Upper lobe of left lung (tissue), 6 donors: ENCODE data around the gene XXYLT1. TPM values are rescaled to one million over a fixed set of nuclear protein-coding genes. Genes with fewer than 3 reads are reported as not detected.
"Not testable (repeated sequence)": the region's sequence is repeated elsewhere in the genome, so short reads cannot be mapped to it uniquely, and the experiment has no call there.

Experiments used
- ATAC-seq, 2 donors: fragments of 200-7000 bp; cut with Tn5 transposase; one replicate each; pipeline ENCODE4 v1.9.1; 2022; ENCODE audit warnings: mild to moderate bottlenecking in 2 of 2, moderate library complexity in 2 of 2; ENCODE audit not compliant: low FRiP score in 2 of 2
- DNase-seq, 2 donors: peaks; one replicate each; pipeline ENCODE4 v3.0.0-alpha.2; 2019 to 2020
- H3K27ac ChIP-seq, 4 donors: fragments of 200-600 bp; sonication (generic); one replicate each; pipeline ENCODE4 v1.5.1; 2016 to 2019
- H3K27me3 ChIP-seq, 4 donors: fragments of 200-600 bp; sonication (generic); one replicate each; pipeline ENCODE4 v1.5.1; 2017 to 2019
- H3K36me3 ChIP-seq, 4 donors: fragments of 200-600 bp; sonication (generic); one replicate each; pipeline ENCODE4 v1.5.1; 2016 to 2019
- H3K4me1 ChIP-seq, 4 donors: fragments of 200-600 bp; sonication (generic); one replicate each; pipeline ENCODE4 v1.5.1; 2018 to 2019
- H3K4me3 ChIP-seq, 4 donors: fragments of 200-600 bp; sonication (generic); one replicate each; pipeline ENCODE4 v1.5.1; 2017 to 2019; ENCODE audit warnings: mild to moderate bottlenecking in 2 of 4, moderate library complexity in 1 of 4
- H3K9me3 ChIP-seq, 4 donors: fragments of 200-600 bp; sonication (generic); one replicate each; pipeline ENCODE4 v1.5.1; 2018 to 2019
- EP300 ChIP-seq, 4 donors: sonication (generic); formaldehyde crosslinking; IDR thresholded peaks; one replicate each; pipeline ENCODE4 v1.5.1; 2017; ENCODE audit warnings: antibody characterized with exemption in 4 of 4, control low read depth in 2 of 4
- POLR2A ChIP-seq, 4 donors: fragments of 450-650 bp; IDR thresholded peaks; one replicate each; pipeline ENCODE4 v1.5.1; 2016 to 2017; ENCODE audit warnings: antibody characterized with exemption in 4 of 4, mild to moderate bottlenecking in 2 of 4
- POLR2AphosphoS5 ChIP-seq, 2 donors: sonication (generic); formaldehyde crosslinking; IDR thresholded peaks; one replicate each; pipeline ENCODE4 v1.5.1; 2017; ENCODE audit warnings: antibody characterized with exemption in 2 of 2
- WGBS, 2 donors: methylation state at CpG; one replicate each; pipeline ENCODE4 v1.1.5; 2017 to 2018; 5-methylcytosine and 5-hydroxymethylcytosine counted together
- total RNA-seq, 6 donors: library from RNA; depleted of rRNA in 4 of 6; stranded (reverse); fragments of >200 nt in 4 of 6; gene quantifications; one replicate each; pipeline versions ENCODE4 v1.1.0 to v1.2.1, GENCODE V29; 2016 to 2021
- TF ChIP-seq, protein P1 (sequence below), 6 experiments: fragments of 450-650 bp in 4 of 6; fragments of 200-600 bp in 2 of 6; sonication (generic) in 2 of 6; IDR thresholded peaks; one replicate each; pipeline ENCODE4 v1.5.1; 2016 to 2019; ENCODE audit warnings: antibody characterized with exemption in 6 of 6
- donor health status: DM: no; HTN: no; CAD: no; lungs with moderate emphysema.
- donor health status: DM: no; HTN: yes; CAD: no; lungs with severe emphysema.

Gene XXYLT1
- total RNA-seq, 6 donors from 2014 or later: 6.3 to 9.6 (median 8.6) TPM

- DNase-seq (peak in 1 of 2 donors; percentile 8), ATAC-seq (no peak)
- Histone ChIP-seq H3K36me3 (no peaks in the 10 kb centered on the region), H3K27ac (no peak overlapping the region), H3K4me3 (no peak overlapping the region), H3K27me3 (no peaks in the 10 kb centered on the region), H3K4me1 (peaks cover 14 to 30% (median 21%) of the 10 kb centered on the region in 4 donors), H3K9me3 (no peaks in the 10 kb centered on the region)
- no peak for TF ChIP-seq POLR2AphosphoS5 (IDR thresholded peaks at IDR 0.05)
- TF ChIP-seq POLR2A (IDR thresholded peaks at IDR 0.05): no peak
- TF ChIP-seq, protein P1, sequence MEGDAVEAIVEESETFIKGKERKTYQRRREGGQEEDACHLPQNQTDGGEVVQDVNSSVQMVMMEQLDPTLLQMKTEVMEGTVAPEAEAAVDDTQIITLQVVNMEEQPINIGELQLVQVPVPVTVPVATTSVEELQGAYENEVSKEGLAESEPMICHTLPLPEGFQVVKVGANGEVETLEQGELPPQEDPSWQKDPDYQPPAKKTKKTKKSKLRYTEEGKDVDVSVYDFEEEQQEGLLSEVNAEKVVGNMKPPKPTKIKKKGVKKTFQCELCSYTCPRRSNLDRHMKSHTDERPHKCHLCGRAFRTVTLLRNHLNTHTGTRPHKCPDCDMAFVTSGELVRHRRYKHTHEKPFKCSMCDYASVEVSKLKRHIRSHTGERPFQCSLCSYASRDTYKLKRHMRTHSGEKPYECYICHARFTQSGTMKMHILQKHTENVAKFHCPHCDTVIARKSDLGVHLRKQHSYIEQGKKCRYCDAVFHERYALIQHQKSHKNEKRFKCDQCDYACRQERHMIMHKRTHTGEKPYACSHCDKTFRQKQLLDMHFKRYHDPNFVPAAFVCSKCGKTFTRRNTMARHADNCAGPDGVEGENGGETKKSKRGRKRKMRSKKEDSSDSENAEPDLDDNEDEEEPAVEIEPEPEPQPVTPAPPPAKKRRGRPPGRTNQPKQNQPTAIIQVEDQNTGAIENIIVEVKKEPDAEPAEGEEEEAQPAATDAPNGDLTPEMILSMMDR (IDR thresholded peaks at IDR 0.05): no peak
- no peak for TF ChIP-seq EP300 (IDR thresholded peaks at IDR 0.05)
- WGBS, 2 donors: 89% methylated on average over 8 of the region's 8 CpGs
These were observed 51.4 kb downstream of the XXYLT1 start for GRCh38 chr3:195219351-195220230.

- ATAC-seq: not testable (repeated sequence)
These were observed 52.6 kb downstream of the XXYLT1 start for GRCh38 chr3:195218331-195218730.

DNA sequence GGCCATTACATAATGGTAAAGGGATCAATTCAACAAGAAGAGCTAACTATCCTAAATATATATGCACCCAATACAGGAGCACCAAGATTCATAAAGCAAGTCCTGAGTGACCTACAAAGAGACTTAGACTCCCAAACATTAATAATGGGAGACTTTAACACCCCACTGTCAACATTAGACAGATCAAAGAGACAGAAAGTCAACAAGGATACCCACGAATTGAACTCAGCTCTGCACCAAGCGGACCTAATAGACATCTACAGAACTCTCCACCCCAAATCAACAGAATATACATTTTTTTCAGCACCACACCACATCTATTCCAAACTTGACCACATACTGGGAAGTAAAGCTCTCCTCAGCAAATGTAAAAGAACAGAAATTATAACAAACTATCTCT is 55.4 kb downstream of the XXYLT1 start:
- H3K4me1 ChIP-seq, H3K27ac ChIP-seq, H3K9me3 ChIP-seq, H3K36me3 ChIP-seq, H3K27me3 ChIP-seq, ATAC-seq, H3K4me3 ChIP-seq, DNase-seq: not testable (repeated sequence)
- 83 to 95% methylated on average over 2 of the region's 2 CpGs for WGBS, 2 donors

More at GRCh38 chr3:195218331-195218730, 52.6 kb downstream of the XXYLT1 start:
- H3K4me3 ChIP-seq, H3K27ac ChIP-seq, H3K9me3 ChIP-seq, DNase-seq, H3K27me3 ChIP-seq, H3K36me3 ChIP-seq: not testable (repeated sequence)
- H3K4me1 ChIP-seq: peaks cover 5 to 20% (median 14%) of the 10 kb centered on the region in 4 donors
- WGBS, 2 donors: 80 to 91% methylated on average over 5 of the region's 5 CpGs

DNA sequence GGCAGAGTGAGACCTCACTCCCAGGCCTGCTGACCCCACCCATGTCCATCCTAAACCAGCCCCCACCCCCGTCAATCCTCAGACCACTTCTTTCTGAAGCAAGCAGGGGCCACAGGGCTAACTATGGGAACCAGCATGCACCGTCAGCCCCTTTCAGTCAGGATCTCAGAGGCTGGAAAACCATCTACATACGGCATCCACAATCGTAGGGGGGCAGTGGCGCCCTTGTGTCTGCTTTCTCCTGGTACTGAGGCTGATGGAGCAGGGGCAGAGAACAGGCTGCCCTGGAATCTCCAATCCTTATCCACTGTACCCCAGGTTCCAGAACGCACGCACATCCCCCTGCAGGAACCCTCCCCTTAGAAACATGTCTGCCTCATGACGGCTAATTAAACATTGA is 56.6 kb downstream of the XXYLT1 start:
- WGBS, 2 donors: 96 to 97% methylated on average over 8 of the region's 8 CpGs
- TF ChIP-seq, protein P1 (IDR thresholded peaks at IDR 0.05): no peak
- no peak for TF ChIP-seq POLR2A (IDR thresholded peaks at IDR 0.05)
- no peak for TF ChIP-seq POLR2AphosphoS5 (IDR thresholded peaks at IDR 0.05)
- TF ChIP-seq EP300 (IDR thresholded peaks at IDR 0.05): no peak
- DNase-seq: no peak
- ATAC-seq: no peak
- Histone ChIP-seq H3K9me3 (no peaks in the 10 kb centered on the region), H3K4me3 (no peak overlapping the region), H3K27me3 (no peaks in the 10 kb centered on the region), H3K36me3 (no peaks in the 10 kb centered on the region), H3K4me1 (peaks cover 5 to 16% (median 12%) of the 10 kb centered on the region in 4 donors), H3K27ac (no peak overlapping the region)

- no peak overlapping the region for H3K27ac ChIP-seq
- ATAC-seq: no peak
- TF ChIP-seq POLR2AphosphoS5 (IDR thresholded peaks at IDR 0.05) (no peak), POLR2A (IDR thresholded peaks at IDR 0.05) (no peak), EP300 (IDR thresholded peaks at IDR 0.05) (no peak)
- TF ChIP-seq, protein P1 (IDR thresholded peaks at IDR 0.05): no peak
- no peaks in the 10 kb centered on the region for H3K36me3 ChIP-seq
- H3K4me1 ChIP-seq: peaks cover 11 to 23% (median 17%) of the 10 kb centered on the region in 4 donors
- H3K9me3 ChIP-seq: no peaks in the 10 kb centered on the region
- WGBS, 2 donors: 86% methylated on average over 9 of the region's 9 CpGs
- H3K4me3 ChIP-seq: no peak overlapping the region
- H3K27me3 ChIP-seq: no peaks in the 10 kb centered on the region
- no peak for DNase-seq
These were observed 57.2 kb downstream of the XXYLT1 start for GRCh38 chr3:195213639-195214315.
